ENCODE results near the gene LIPC. TPM values are rescaled to one million over a fixed set of nuclear protein-coding genes. Genes with fewer than 3 reads are reported as not detected.

Gene LIPC
- total and polyA plus RNA-seq, 2 of the 4 experiments (the other 2 are of a cell fraction), result 0.07 TPM; not detected in 1

DNA sequence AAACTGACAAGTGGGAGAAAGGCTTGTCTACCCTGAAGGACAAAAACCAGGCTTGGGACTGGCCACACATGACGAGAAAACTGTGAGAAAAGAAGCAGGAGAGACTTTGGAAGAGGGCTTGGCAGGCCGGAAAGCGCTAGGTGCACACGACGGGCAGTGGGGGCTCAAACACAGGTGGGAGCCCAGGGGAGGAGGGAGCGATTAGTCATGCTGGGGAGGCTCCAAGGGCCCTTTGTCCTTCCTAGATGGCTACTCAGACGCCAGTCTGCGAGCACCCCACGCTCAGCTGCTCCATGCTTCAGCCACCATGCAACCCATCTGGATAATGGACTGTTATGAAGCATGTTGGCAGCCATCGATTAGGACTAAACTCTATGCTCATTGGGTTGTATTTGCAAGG lies 17.1 kb downstream of the LIPC start:
- H4K8ac ChIP-seq (ENCODE audit: low read depth in 2 of 2, low read length in 2 of 2), result no peak overlapping the region
- H3K9me3 ChIP-seq (ENCODE audit: control insufficient read depth, insufficient read depth, low read length), result no peaks in the 10 kb centered on the region
- no peaks in the 10 kb centered on the region for H3K79me1 ChIP-seq (ENCODE audit: low read depth in 1 of 2, low read length in 2 of 2)
- no peak overlapping the region for H3K9ac ChIP-seq (ENCODE audit: low read depth, low read length)
- no peak overlapping the region for H3K4ac ChIP-seq (ENCODE audit: low read depth, low read length)
- H3K9me1 ChIP-seq (ENCODE audit: insufficient read depth, low read length), result peaks cover 5% of the 10 kb centered on the region; the same call in 1 of the 2 replicates
- H2AFZ ChIP-seq (replicated peaks; ENCODE audit: low read length, poor library complexity), result no peak overlapping the region
- H3K4me3 ChIP-seq (ENCODE audit: insufficient read depth, low read depth, low read length), result no peak overlapping the region
- H2AK5ac ChIP-seq (ENCODE audit: low read depth, low read length), result no peak overlapping the region
- no peak overlapping the region for H2BK20ac ChIP-seq (ENCODE audit: low read depth, low read length)
- ChIA-PET CTCF (no interaction called here), POLR2A (ENCODE audit: unreplicated experiment) (no interaction called here)
- no peak overlapping the region for H3K18ac ChIP-seq (ENCODE audit: low read depth, low read length)
- no peaks in the 10 kb centered on the region for H3K27me3 ChIP-seq (ENCODE audit: control insufficient read depth, insufficient read depth, low read length)
- no peak overlapping the region for H3K14ac ChIP-seq (replicated peaks; ENCODE audit: low read depth, low read length)
- intact Hi-C loops (cut with micrococcal nuclease), result no loop called here
- no peak overlapping the region for H4K5ac ChIP-seq (ENCODE audit: low read depth, low read length)
- H3K56ac ChIP-seq (ENCODE audit: extremely low read depth, insufficient read depth, low read length), result no peak overlapping the region
- DNase-seq, result no peak
- H3K4me1 ChIP-seq (ENCODE audit: control insufficient read depth, insufficient read depth, low read length), result peaks cover 3% of the 10 kb centered on the region; the same call in 1 of the 2 replicates
- H4K20me1 ChIP-seq (ENCODE audit: insufficient read depth, low read length), result no peaks in the 10 kb centered on the region
- no peak overlapping the region for H3K4me2 ChIP-seq (ENCODE audit: low read depth, low read length)
- in situ Hi-C loops (cut with MboI; ENCODE audit: low sequenced_read_pairs), result no loop called here
- WGBS, 2 experiments (ENCODE audit: extremely low coverage in 2 of 2, insufficient read length in 1 of 2), result 0% methylated on average over 1 of the region's 10 CpGs; no CpG with 5 or more reads in 1 of the 2 experiments
- BruUV-seq (replicated peaks), result no TSS peak
- TF ChIP-seq BHLHE40 (IDR thresholded peaks at IDR 0.05; ENCODE audit: low read depth, low read length), result no peak
- no peak for TF ChIP-seq RFX5 (IDR thresholded peaks at IDR 0.05; ENCODE audit: low read depth, low read length)
- no peak for TF ChIP-seq CHD1 (IDR thresholded peaks at IDR 0.05; ENCODE audit: low read depth, low read length)
- TF ChIP-seq MAFK (IDR thresholded peaks at IDR 0.05; ENCODE audit: low read depth, low read length), result no peak
- no peak for TF ChIP-seq RAD21 (IDR thresholded peaks at IDR 0.05; ENCODE audit: low read length)
- TF ChIP-seq ELK1 (IDR thresholded peaks at IDR 0.05; ENCODE audit: borderline replicate concordance, low read depth, low read length), result no peak
- TF ChIP-seq, protein P1, sequence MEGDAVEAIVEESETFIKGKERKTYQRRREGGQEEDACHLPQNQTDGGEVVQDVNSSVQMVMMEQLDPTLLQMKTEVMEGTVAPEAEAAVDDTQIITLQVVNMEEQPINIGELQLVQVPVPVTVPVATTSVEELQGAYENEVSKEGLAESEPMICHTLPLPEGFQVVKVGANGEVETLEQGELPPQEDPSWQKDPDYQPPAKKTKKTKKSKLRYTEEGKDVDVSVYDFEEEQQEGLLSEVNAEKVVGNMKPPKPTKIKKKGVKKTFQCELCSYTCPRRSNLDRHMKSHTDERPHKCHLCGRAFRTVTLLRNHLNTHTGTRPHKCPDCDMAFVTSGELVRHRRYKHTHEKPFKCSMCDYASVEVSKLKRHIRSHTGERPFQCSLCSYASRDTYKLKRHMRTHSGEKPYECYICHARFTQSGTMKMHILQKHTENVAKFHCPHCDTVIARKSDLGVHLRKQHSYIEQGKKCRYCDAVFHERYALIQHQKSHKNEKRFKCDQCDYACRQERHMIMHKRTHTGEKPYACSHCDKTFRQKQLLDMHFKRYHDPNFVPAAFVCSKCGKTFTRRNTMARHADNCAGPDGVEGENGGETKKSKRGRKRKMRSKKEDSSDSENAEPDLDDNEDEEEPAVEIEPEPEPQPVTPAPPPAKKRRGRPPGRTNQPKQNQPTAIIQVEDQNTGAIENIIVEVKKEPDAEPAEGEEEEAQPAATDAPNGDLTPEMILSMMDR (conservative IDR thresholded peaks at IDR 0.05; ENCODE audit: low read depth, low read length), result no peak
- no peak overlapping the region for H3K23ac ChIP-seq (ENCODE audit: low read depth, low read length)
- H2BK15ac ChIP-seq (ENCODE audit: low read depth, low read length), result no peak overlapping the region
- H2BK5ac ChIP-seq (ENCODE audit: low read depth, low read length, poor library complexity, severe bottlenecking), result no peak overlapping the region
- no peak overlapping the region for H4K91ac ChIP-seq (ENCODE audit: insufficient read depth, low read depth, low read length)
- dilution Hi-C loops (cut with HindIII; ENCODE audit: low sequenced_read_pairs, unreplicated experiment), result no loop called here
- H3K27ac ChIP-seq (ENCODE audit: insufficient read depth, low read length), result no peak overlapping the region
- H2BK120ac ChIP-seq (ENCODE audit: low read depth, low read length), result no peak overlapping the region
- H2AK9ac ChIP-seq (replicated peaks; ENCODE audit: low read depth, low read length, poor library complexity), result no peak overlapping the region
- no peak for ATAC-seq (ENCODE audit: low read depth)
- H3K36me3 ChIP-seq (ENCODE audit: control insufficient read depth, insufficient read depth, low read length), result no peaks in the 10 kb centered on the region

All from IMR-90 (cell line).